Gastrocnemius medialis (tissue), 4 donors: ENCODE results near the gene FGF23. TPM values are rescaled to one million over a fixed set of nuclear protein-coding genes. Genes with fewer than 3 reads are reported as not detected.

ENCODE experiments used
- ATAC-seq, 2 donors: fragments of 150-250 bp; one replicate each; pipeline ENCODE4 v1.9.1; 2016
- DNase-seq, 2 donors: peaks; one replicate each; pipeline ENCODE4 v3.0.0-alpha.2; 2019
- H3K27ac ChIP-seq, 4 donors: fragments of 200-600 bp; sonication (generic); 1 replicate in 1 of 4; 2 replicates in 3 of 4; pipeline ENCODE4 v1.5.1; 2016 to 2018; ENCODE audit warnings: mild to moderate bottlenecking in 2 of 4, moderate library complexity in 1 of 4
- H3K27me3 ChIP-seq, 3 donors: fragments of 200-600 bp; sonication (generic) in 2 of 3; 1 replicate in 1 of 3; 2 replicates in 2 of 3; pipeline versions ENCODE4 v1.5.1 to v1.6.0; 2016 to 2019; ENCODE audit warnings: mild to moderate bottlenecking in 1 of 3, moderate library complexity in 1 of 3
- H3K36me3 ChIP-seq, 2 donors: fragments of 200-600 bp; sonication (generic) in 1 of 2; one replicate each; pipeline ENCODE4 v1.5.1; 2017 to 2018
- H3K4me1 ChIP-seq, 2 donors: fragments of 200-600 bp; sonication (generic) in 1 of 2; one replicate each; pipeline ENCODE4 v1.5.1; 2016 to 2017; ENCODE audit warnings: mild to moderate bottlenecking in 2 of 2
- H3K4me3 ChIP-seq, 4 donors: fragments of 200-600 bp; sonication (generic) in 3 of 4; 1 replicate in 1 of 4; 2 replicates in 3 of 4; pipeline ENCODE4 v1.5.1; 2016 to 2019; ENCODE audit warnings: mild to moderate bottlenecking in 2 of 4
- H3K9me3 ChIP-seq, 3 donors: fragments of 200-600 bp; sonication (generic) in 2 of 3; 1 replicate in 1 of 3; 2 replicates in 2 of 3; pipeline ENCODE4 v1.5.1; 2016 to 2019
- CTCF ChIP-seq, 5 experiments: fragments of 450-650 bp in 3 of 5; fragments of 200-600 bp in 2 of 5; sonication (generic) in 2 of 5; IDR thresholded peaks in 4 of 5; conservative IDR thresholded peaks in 1 of 5; 1 replicate in 4 of 5; 2 replicates in 1 of 5; pipeline ENCODE4 v1.5.1; 2016 to 2019; ENCODE audit warnings: antibody characterized with exemption in 5 of 5, mild to moderate bottlenecking in 3 of 5, moderate library complexity in 3 of 5
- POLR2A ChIP-seq, 2 donors: fragments of 450-650 bp; IDR thresholded peaks; one replicate each; pipeline ENCODE4 v1.6.1; 2017; ENCODE audit warnings: antibody characterized with exemption in 2 of 2, mild to moderate bottlenecking in 2 of 2, moderate library complexity in 2 of 2
- in situ Hi-C, 4 donors: fragments of 200-750 bp; cut with MboI; loops; one replicate each; pipeline versions ENCODE4 v1.15.0 to v1.8.0; 2017; ENCODE audit warnings: low sequenced_read_pairs in 4 of 4
- intact Hi-C: fragments of 100-400 bp; cut with DNase I; formaldehyde crosslinking; loops from one replicate; pipeline ENCODE4 v1.15.1; 2023; ENCODE audit warnings: low total_unique reads
- total RNA-seq, 4 donors: library from RNA; depleted of rRNA; stranded (reverse); fragments of >200 nt; gene quantifications; one replicate each; pipeline versions ENCODE4 v1.1.0 to v1.2.3, GENCODE V29; 2016

FGF23 gene
- total RNA-seq, 4 donors from 2014 or later: not detected

GRCh38 chr12:4402996-4403395 is 23.5 kb upstream of the FGF23 start:
- no peak for TF ChIP-seq CTCF (IDR thresholded peaks at IDR 0.05 in 4 of 5, conservative IDR thresholded peaks at IDR 0.05 in 1 of 5)
- TF ChIP-seq POLR2A (IDR thresholded peaks at IDR 0.05): no peak
- Histone ChIP-seq H3K36me3 (no peaks in the 10 kb centered on the region), H3K4me1 (no peaks in the 10 kb centered on the region), H3K9me3 (no peaks in the 10 kb centered on the region), H3K4me3 (no peak overlapping the region), H3K27me3 (no peaks in the 10 kb centered on the region), H3K27ac (no peak overlapping the region)
- ATAC-seq (no peak), DNase-seq (no peak)
- intact Hi-C loops: no loop called here
- in situ Hi-C loops: no loop called here

GRCh38 chr12:4401117-4401516 is 21.6 kb upstream of the FGF23 start:
- no peak overlapping the region for H3K4me3 ChIP-seq
- no peaks in the 10 kb centered on the region for H3K4me1 ChIP-seq
- H3K9me3 ChIP-seq: no peaks in the 10 kb centered on the region
- H3K27ac ChIP-seq: no peak overlapping the region
- in situ Hi-C loops (no loop called here), intact Hi-C loops (no loop called here)
- DNase-seq (no peak), ATAC-seq (no peak)
- no peak for TF ChIP-seq CTCF (IDR thresholded peaks at IDR 0.05 in 4 of 5, conservative IDR thresholded peaks at IDR 0.05 in 1 of 5)
- no peak for TF ChIP-seq POLR2A (IDR thresholded peaks at IDR 0.05)
- no peaks in the 10 kb centered on the region for H3K36me3 ChIP-seq
- H3K27me3 ChIP-seq: no peaks in the 10 kb centered on the region

- intact Hi-C loops (no loop called here), in situ Hi-C loops (no loop called here)
- Histone ChIP-seq H3K4me1 (no peaks in the 10 kb centered on the region), H3K4me3 (no peak overlapping the region), H3K27ac (no peak overlapping the region), H3K27me3 (no peaks in the 10 kb centered on the region), H3K9me3 (no peaks in the 10 kb centered on the region), H3K36me3 (no peaks in the 10 kb centered on the region)
- TF ChIP-seq CTCF (IDR thresholded peaks at IDR 0.05 in 4 of 5, conservative IDR thresholded peaks at IDR 0.05 in 1 of 5) (no peak), POLR2A (IDR thresholded peaks at IDR 0.05) (no peak)
- DNase-seq (no peak), ATAC-seq (no peak)
These were observed 16.3 kb upstream of the FGF23 start for GRCh38 chr12:4395818-4396217.

- no peaks in the 10 kb centered on the region for H3K27me3 ChIP-seq
- no peak overlapping the region for H3K27ac ChIP-seq
- DNase-seq: no peak
- H3K4me1 ChIP-seq: no peaks in the 10 kb centered on the region
- H3K9me3 ChIP-seq: no peaks in the 10 kb centered on the region
- in situ Hi-C loops (no loop called here), intact Hi-C loops (no loop called here)
- no peak for ATAC-seq
- no peak overlapping the region for H3K4me3 ChIP-seq
- TF ChIP-seq POLR2A (IDR thresholded peaks at IDR 0.05) (no peak), CTCF (IDR thresholded peaks at IDR 0.05 in 4 of 5, conservative IDR thresholded peaks at IDR 0.05 in 1 of 5) (no peak)
- H3K36me3 ChIP-seq: no peaks in the 10 kb centered on the region
These were observed 13.7 kb upstream of the FGF23 start for GRCh38 chr12:4393211-4393610.

DNA sequence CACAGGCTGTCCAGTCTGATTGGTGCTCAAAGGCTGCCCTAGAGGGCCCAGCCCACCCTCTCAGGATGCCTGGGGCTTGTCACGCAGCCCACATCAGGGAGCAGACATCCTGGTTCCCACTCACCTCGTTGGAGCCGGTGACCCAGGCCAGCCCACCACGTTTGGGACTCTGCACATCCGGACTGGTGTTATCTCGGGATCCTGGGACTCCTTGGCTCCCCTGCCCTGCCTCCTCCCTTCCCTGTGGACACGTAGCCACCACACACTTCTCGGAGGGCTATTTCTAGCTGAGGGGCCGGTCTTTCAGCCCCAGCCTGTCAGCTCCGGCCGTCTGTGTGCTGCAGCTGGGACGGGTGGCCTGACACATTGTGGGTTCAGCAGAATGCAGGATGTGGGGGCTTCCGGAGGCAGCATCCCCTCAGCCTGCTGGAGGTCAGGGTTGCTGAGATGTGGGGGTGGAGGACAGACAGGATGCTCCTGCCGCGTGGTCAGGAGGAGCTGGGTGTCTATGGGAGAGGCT is 12.8 kb upstream of the FGF23 start:
- no peaks in the 10 kb centered on the region for H3K36me3 ChIP-seq
- in situ Hi-C loops: no loop called here
- no peak overlapping the region for H3K4me3 ChIP-seq
- H3K9me3 ChIP-seq: no peaks in the 10 kb centered on the region
- DNase-seq (no peak), ATAC-seq (no peak)
- H3K27ac ChIP-seq: no peak overlapping the region
- H3K27me3 ChIP-seq: no peaks in the 10 kb centered on the region
- intact Hi-C loops: no loop called here
- TF ChIP-seq CTCF (IDR thresholded peaks at IDR 0.05 in 4 of 5, conservative IDR thresholded peaks at IDR 0.05 in 1 of 5): no peak
- no peak for TF ChIP-seq POLR2A (IDR thresholded peaks at IDR 0.05)
- H3K4me1 ChIP-seq: no peaks in the 10 kb centered on the region
